Activated CD4-positive, alpha-beta T cell treated with anti-CD3 and anti-CD28 coated beads, Interleukin-2, Interleukin-4, amounts not matched to agents 100 ng/mL and 50 ng/mL, durations not matched to agents 16 hours and 8 hours (primary cell): ENCODE results near the gene RNASE11.
"Not testable (repeated sequence)": the region's sequence is repeated elsewhere in the genome, so short reads cannot be mapped to it uniquely, and the experiment has no call there.

Experiments used
- DNase-seq: peaks from one replicate; pipeline ENCODE4 v3.0.0-alpha.2; 2020; ENCODE audit warnings: low spot score

Gene RNASE11

DNA sequence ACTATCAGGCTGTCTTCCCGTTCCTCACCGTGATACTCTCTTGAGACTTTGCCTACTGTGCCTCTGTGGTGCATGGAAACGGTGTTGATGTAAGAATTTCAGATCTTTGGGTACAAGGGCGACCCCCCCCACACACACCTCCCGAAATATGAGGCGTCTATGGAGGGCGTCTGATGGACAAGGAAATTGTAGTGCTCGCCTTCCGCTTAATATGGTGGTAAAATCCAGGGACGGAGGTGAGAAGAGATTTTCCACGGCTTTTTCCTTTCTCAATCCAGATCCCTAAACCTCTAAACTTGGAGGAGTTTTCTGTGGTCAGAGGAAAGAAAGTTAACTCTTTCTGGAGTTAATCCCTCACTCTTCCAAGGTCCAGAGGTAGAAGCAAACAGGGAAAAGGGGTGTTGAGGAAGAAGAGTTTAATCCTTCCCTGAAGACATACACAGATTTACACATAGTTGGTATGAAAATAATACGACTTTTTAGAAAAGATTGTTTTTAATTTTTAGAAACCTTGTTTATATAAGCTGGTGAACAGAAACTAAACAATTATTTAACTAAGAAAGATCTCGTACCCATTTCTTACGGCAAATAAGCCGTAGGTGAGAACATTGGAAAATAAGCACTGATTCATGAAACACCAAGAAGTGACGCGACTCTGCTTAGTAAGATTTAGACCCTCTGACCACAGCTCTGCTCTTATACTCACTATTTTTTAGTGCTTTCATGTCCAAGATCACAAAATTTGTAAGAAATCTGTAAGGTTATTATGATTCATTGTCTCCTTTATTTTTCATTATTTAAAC lies 26.4 kb upstream of the RNASE11 start:
- no peak for DNase-seq

DNA sequence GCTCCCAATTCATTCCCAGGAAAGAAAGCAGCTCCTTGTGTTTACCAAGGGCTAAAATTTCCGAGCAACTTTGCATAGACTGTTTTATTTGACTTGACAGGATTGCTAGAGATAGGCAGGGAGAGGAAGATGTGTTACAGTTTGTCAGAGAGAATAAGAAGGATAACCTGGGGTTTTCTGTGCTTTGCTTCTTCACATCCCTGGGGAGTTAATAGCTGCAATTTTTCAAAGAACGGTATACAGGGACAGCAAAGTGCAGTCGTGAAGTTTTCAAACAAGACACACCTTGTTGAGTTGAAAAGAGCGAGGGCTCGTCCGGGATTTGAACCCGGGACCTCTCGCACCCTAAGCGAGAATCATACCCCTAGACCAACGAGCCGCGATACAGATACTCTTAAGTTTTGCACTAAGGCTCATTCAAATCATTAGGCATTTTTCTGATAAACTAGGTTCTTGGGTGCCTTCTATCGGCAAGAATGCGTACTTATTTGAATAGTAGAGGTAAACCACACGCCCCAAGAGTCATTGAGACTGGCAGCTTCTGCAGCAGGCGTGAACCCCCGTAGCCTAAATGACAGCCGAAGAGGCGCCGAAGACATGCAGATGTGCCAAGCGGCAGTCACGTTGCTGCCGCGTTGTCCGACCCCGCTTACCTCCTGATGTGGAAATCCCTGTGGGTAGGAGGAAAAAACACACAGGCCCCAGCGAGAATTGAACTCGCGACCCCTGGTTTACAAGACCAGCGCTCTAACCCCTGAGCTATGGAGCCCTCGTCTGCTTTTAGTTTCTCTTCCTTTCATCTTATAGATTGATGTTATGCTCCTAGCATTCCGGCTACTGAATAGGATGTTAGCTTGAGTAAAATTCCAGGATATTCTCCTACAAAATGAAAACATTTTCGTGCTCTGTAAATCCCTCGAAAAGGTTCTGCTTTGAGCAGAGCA lies 25.6 kb upstream of the RNASE11 start:
- peak; percentile 96 for DNase-seq

- no peak for DNase-seq
Measured at GRCh38 chr14:20612403-20612802, 24.6 kb upstream of the RNASE11 start.

- DNase-seq: no peak
Measured at GRCh38 chr14:20611277-20611676, 23.5 kb upstream of the RNASE11 start.

DNA sequence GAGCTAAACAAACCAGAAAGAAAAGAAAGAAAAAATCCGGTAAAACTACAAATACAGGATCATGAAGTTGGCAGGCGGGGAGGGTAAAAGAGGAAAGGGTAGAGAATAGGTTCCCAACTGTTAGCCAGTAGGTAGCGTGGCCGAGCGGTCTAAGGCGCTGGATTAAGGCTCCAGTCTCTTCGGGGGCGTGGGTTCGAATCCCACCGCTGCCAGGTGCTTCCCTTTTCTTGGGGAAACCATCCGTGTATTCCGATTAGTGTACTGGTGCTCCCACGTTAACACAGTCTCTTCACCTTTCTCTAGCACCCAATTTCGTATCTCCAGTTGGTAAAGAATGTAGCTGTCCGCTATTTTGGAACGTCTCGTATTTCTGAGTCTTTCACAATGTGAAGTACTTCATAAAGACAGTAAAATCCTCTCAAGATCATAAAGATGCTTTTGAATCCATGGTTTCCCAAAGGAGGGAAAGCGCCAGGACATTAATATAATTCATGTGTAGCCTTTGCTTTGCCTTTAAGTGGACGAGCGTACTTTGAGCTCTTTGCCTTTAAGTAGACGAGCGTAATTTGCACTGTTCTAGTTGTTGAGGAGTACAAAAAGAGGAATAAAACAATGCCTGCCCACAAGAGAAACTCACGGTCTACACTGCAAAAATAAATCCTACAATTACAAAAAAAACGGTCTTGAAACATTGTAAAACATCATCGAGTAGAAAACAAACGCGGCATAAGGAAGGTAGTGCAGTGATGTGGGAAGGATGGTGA lies 22.4 kb upstream of the RNASE11 start:
- DNase-seq: peak; percentile 87

DNA sequence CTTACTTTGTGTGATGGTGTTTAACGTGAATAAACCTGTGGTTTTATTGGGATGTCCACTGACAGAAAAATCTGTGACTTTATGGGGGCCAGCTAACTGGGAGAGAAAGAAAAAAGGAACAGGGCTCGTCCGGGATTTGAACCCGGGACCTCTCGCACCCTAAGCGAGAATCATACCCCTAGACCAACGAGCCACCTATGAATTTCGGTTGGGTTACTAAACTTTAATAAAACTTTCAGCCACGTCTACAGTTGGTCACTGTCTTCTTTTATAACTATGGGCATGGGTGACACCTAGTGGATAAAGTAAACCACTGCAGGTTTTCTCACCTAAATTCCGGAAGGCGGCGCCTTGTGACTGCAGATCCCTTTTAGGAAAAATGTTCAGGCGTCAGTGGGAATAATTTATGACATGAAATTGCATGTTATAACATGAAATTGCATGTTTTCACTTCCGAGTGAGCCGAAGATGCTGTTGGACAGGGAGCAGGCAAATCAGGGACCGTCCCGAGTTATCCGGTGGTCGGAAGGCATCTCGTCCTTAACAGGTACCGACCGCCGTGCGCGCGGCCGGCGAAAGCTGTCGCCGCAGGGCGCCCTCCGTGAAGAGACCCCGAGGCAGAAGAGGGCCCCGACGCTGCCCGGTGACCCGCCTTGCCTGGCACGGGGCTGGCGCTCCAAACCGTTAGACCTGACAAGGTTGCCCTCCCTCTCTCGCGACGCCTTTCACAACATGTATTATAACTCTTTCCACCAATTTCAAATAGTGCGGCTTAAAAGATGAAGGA lies 21.6 kb upstream of the RNASE11 start:
- peak; percentile 92 for DNase-seq

GRCh38 chr14:20608383-20609110 lies 20.7 kb upstream of the RNASE11 start:
- DNase-seq: no peak

DNA sequence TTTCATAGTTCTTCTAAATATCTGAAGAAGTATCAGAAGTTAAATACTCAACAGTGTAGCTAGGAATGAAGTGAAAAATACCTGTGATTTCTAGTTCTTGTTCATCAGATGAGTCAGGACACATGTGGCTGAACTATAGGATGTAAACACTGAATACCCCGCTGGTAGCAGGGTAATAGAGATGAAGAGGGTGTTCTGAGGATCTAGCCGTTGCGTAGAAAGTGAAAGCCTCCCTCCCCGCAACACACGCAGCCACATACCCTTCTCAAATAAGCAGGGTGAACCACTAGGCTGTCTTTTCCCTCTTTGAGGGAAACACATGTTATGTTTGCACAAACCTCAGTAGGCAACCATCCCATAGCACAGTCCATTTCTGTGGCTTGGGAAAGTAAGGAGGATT lies 19.8 kb upstream of the RNASE11 start:
- peak; percentile 37 for DNase-seq

- no peak for DNase-seq
Measured at GRCh38 chr14:20606902-20607242, 19.1 kb upstream of the RNASE11 start.

DNA sequence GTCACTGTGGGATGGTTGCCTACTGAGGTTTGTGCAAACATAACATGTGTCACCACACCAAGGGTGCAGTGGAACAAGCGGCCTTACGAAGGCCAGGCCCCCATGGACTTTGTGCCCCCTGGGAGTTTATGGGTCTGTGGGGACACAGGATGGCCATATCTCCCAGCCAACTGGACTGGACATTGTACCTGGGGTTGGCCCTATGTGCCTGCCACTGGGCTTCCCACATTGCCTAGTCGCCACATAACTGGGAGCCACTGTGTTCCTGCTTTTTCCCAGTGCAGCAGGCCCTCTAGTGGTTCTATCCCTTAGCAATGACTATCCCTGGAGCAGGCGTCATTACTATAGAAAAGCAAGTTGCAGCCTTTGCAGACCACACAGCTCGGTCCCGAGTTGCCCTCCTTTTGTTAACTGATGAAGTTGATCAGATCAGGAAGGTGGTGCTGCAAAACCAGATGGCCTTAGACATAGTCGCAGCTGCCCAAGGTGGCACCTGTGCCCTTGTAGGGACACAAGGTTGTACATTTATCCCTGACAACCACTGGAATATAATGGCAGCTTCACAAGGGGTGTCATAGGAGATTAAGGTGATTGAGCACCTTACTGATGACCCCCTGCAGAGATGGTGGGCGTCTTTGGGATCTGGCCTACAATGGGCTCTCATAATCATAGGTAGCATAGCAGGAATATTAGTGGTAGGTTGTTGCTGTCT lies 18.5 kb upstream of the RNASE11 start:
- no peak for DNase-seq

- no peak for DNase-seq
Measured at GRCh38 chr14:20603813-20604690, 16.3 kb upstream of the RNASE11 start.

GRCh38 chr14:20602583-20602982 lies 14.8 kb upstream of the RNASE11 start:
- no peak for DNase-seq

- DNase-seq: no peak
Measured at GRCh38 chr14:20601522-20601921, 13.7 kb upstream of the RNASE11 start.

DNA sequence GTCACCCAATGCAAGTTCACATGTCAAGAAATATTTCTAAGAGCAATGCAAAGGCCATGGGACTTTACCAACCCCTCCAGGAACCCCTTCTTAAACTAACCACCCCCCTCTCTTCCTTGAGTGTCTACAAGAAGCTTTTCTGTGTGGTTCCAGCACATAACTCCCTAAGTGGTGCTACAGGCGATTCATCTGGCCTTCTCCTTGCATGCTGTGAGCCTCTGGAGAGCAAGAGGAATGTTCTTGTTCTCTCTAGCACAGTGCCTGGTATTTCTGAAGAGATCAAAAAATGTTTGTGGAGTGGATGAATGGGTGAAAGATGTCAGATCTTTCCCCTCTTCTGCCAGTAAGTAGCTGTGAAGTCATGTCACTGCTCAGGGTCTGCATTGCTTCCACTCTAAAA lies 9.3 kb upstream of the RNASE11 start:
- DNase-seq: no peak

DNA sequence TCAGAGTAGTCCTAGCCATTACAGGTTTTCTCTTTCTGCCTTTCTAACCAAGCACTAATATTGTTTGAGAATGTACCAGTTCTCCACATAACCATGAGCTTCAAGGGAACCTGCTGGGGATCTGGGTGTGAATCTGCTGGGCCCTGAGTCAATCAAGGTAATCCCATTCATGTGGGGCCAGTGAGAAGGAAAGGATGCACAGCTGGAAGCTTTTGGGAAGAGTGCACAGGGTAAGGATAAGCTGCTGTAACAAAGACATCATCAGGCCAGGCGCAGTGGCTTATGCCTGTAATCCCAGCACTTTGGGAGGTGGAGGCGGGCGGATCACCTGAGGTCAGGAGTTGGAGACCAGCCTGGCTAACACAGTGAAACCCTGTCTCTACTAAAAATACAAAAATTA lies 7.9 kb upstream of the RNASE11 start:
- DNase-seq: not testable (repeated sequence)

- no peak for DNase-seq
Measured at GRCh38 chr14:20592574-20592973, 4.8 kb upstream of the RNASE11 start.

DNA sequence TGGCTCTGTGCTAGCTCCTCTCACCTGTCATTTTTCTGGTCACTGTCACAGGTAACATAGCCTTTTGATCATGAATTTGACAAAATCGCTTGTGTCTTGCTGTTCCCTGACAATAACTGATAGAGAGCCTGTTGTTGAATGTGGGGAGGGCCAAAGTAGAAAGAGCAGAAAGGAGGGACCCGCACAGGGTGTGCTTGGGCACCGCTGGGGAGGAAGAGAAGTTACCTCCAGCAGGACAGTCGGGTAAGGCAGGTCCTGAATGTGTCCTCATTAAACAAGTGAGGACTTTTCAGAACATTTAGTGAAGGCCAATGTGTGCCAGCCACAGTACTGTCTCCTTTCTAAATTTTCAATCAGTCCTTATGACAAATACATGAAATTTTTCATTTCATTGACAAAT lies 3.4 kb upstream of the RNASE11 start, which contains the start of gene RNASE12:
Gene RNASE12, minus strand, starts transcription at position 142 of the 400 bp plus-strand sequence. CDS start 653 bp downstream, outside the sequence.
- DNase-seq: no peak

GRCh38 chr14:20583908-20584307 lies 3.9 kb downstream of the RNASE11 start:
- no peak for DNase-seq

DNA sequence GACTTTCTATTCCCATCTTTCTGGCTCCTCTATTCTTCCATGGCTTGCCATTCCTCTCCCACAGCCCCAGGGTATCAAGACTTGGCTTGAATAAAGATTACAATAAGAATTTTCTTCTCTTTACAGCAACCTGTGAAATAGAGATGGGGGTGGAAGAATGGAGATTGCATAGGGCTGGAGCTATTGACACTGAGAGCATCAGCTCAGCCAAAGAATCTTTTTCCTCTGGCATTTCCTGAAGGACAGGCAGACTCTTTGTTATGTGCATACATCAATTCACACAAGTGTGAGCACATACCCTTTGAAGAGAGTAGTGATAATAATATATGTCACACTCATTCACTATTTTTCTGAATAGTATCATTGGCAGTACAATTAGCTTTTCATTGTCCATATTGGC lies 4.7 kb downstream of the RNASE11 start:
- DNase-seq: no peak
